ENCODE results near the gene KRT31.

Gene KRT31

GRCh38 chr17:41396996-41397660 is at the start of gene KRT31:
KRT31 (minus strand) TSS chr17:41397608; CDS start chr17:41397539, 69 bp downstream.
- H3K4me3 ChIP-seq (ENCODE audit: low read depth in 1 of 2, low read length in 2 of 2) = no peak within 1 kb of the TSS
- no peak for TF ChIP-seq CTCF (IDR thresholded peaks at IDR 0.05; ENCODE audit: borderline replicate concordance, extremely low read depth, low read length, poor library complexity, severe bottlenecking)
- TF ChIP-seq EZH2 (IDR thresholded peaks at IDR 0.05; ENCODE audit: borderline replicate concordance, low read depth, low read length, severe bottlenecking) = no peak
- no peaks in the 10 kb centered on the region for H3K36me3 ChIP-seq (ENCODE audit: insufficient read depth, low read length)
- no peak for ATAC-seq (ENCODE audit: insufficient read depth, low read depth)
- H3K4me2 ChIP-seq (ENCODE audit: insufficient read depth, low read length) = no peak within 1 kb of the TSS
- no peak for DNase-seq
- H3K27ac ChIP-seq (ENCODE audit: low read length) = no peak within 1 kb of the TSS
- no peaks in the 10 kb centered on the region for H3K9me3 ChIP-seq (ENCODE audit: insufficient read depth, low read length, severe bottlenecking)
- H3K9ac ChIP-seq (ENCODE audit: low read depth, low read length) = no peak within 1 kb of the TSS
- no peak within 1 kb of the TSS for H2AFZ ChIP-seq (ENCODE audit: low read depth, low read length)
- H3K4me1 ChIP-seq (ENCODE audit: insufficient read depth, low read length) = no peaks in the 10 kb centered on the region
- peaks cover 26% of the 10 kb centered on the region for H3K27me3 ChIP-seq (ENCODE audit: insufficient read depth, low read length, poor library complexity)
- no peaks in the 10 kb centered on the region for H4K20me1 ChIP-seq (ENCODE audit: insufficient read depth, low read length)
- no peaks in the 10 kb centered on the region for H3K79me2 ChIP-seq (ENCODE audit: insufficient read depth, low read length)

GRCh38 chr17:41446806-41447205 is 49.4 kb upstream of the KRT31 start:
- Histone ChIP-seq H3K4me2 (ENCODE audit: insufficient read depth, low read length) (no peak overlapping the region), H4K20me1 (ENCODE audit: insufficient read depth, low read length) (no peaks in the 10 kb centered on the region), H2AFZ (ENCODE audit: low read depth, low read length) (no peak overlapping the region), H3K4me3 (ENCODE audit: low read depth in 1 of 2, low read length in 2 of 2) (no peak overlapping the region), H3K9ac (ENCODE audit: low read depth, low read length) (no peak overlapping the region), H3K36me3 (ENCODE audit: insufficient read depth, low read length) (no peaks in the 10 kb centered on the region), H3K27me3 (ENCODE audit: insufficient read depth, low read length, poor library complexity) (peaks cover 28% of the 10 kb centered on the region), H3K9me3 (ENCODE audit: insufficient read depth, low read length, severe bottlenecking) (no peaks in the 10 kb centered on the region), H3K27ac (ENCODE audit: low read length) (no peak overlapping the region), H3K79me2 (ENCODE audit: insufficient read depth, low read length) (no peaks in the 10 kb centered on the region), H3K4me1 (ENCODE audit: insufficient read depth, low read length) (no peaks in the 10 kb centered on the region)
- ATAC-seq (ENCODE audit: insufficient read depth, low read depth) (no peak), DNase-seq (no peak)
- TF ChIP-seq CTCF (IDR thresholded peaks at IDR 0.05; ENCODE audit: borderline replicate concordance, extremely low read depth, low read length, poor library complexity, severe bottlenecking) (no peak), EZH2 (IDR thresholded peaks at IDR 0.05; ENCODE audit: borderline replicate concordance, low read depth, low read length, severe bottlenecking) (no peak)

GRCh38 chr17:41444640-41445039 is 47.2 kb upstream of the KRT31 start:
- no peak overlapping the region for H3K9ac ChIP-seq (ENCODE audit: low read depth, low read length)
- H3K79me2 ChIP-seq (ENCODE audit: insufficient read depth, low read length) = no peaks in the 10 kb centered on the region
- no peak for ATAC-seq (ENCODE audit: insufficient read depth, low read depth)
- DNase-seq = no peak
- no peak for TF ChIP-seq CTCF (IDR thresholded peaks at IDR 0.05; ENCODE audit: borderline replicate concordance, extremely low read depth, low read length, poor library complexity, severe bottlenecking)
- TF ChIP-seq EZH2 (IDR thresholded peaks at IDR 0.05; ENCODE audit: borderline replicate concordance, low read depth, low read length, severe bottlenecking) = no peak
- H3K36me3 ChIP-seq (ENCODE audit: insufficient read depth, low read length) = no peaks in the 10 kb centered on the region
- H3K27me3 ChIP-seq (ENCODE audit: insufficient read depth, low read length, poor library complexity) = peaks cover 28% of the 10 kb centered on the region
- no peaks in the 10 kb centered on the region; the same call in 1 of the 2 replicates for H4K20me1 ChIP-seq (ENCODE audit: insufficient read depth, low read length)
- no peak overlapping the region for H2AFZ ChIP-seq (ENCODE audit: low read depth, low read length)
- H3K9me3 ChIP-seq (ENCODE audit: insufficient read depth, low read length, severe bottlenecking) = no peaks in the 10 kb centered on the region
- H3K4me3 ChIP-seq (ENCODE audit: low read depth in 1 of 2, low read length in 2 of 2) = no peak overlapping the region
- no peaks in the 10 kb centered on the region for H3K4me1 ChIP-seq (ENCODE audit: insufficient read depth, low read length)
- H3K4me2 ChIP-seq (ENCODE audit: insufficient read depth, low read length) = no peak overlapping the region
- no peak overlapping the region for H3K27ac ChIP-seq (ENCODE audit: low read length)
